NOMO-1 treated with DMSO at 0.1 percent for 48 hours (cell line): ENCODE results near the gene MAGI2.

Source experiments
- DNase-seq: peaks from one replicate; lab custom pipeline; 2025; ENCODE audit not compliant: unreplicated experiment; lab: John Stamatoyannopoulos, UW

Gene MAGI2

DNA sequence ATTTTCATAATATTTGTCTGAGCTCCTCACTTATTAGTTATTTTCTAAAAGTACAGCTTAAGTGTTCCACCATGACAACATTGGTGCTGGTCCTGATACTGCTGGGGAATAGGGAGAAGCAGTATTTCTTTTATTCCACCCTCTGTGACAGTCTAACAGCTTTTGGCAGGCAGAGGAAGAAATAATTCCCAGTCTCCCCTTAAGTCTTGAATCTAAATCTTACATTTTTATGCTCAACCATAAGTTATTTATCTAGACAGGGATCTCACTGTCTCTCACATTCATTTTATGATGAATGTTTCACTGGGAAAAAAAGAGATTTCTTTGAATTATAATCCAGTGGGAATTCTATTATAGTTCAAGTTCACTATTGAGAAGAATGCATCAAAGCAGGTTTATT, 71.5 kb downstream of the MAGI2 start:
- DNase-seq: no peak

DNA sequence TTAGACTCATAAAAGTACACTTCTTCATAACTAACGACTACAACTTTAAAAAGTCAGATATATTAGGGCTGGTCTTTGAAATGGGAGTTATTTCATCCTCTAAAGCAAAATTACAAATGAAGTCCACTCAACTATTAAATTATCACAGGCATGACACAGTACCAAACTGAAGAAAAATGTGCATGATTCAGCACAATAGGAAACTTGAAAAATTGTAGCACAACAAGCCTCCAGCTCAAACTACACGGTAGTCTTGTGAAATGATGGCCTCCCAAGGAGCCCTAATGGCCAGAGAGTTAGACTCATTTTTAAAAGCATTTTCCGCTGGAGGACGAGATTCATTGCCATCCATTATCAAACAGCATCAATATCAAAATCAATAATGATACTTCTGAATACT, 76.4 kb downstream of the MAGI2 start:
- no peak for DNase-seq

DNA sequence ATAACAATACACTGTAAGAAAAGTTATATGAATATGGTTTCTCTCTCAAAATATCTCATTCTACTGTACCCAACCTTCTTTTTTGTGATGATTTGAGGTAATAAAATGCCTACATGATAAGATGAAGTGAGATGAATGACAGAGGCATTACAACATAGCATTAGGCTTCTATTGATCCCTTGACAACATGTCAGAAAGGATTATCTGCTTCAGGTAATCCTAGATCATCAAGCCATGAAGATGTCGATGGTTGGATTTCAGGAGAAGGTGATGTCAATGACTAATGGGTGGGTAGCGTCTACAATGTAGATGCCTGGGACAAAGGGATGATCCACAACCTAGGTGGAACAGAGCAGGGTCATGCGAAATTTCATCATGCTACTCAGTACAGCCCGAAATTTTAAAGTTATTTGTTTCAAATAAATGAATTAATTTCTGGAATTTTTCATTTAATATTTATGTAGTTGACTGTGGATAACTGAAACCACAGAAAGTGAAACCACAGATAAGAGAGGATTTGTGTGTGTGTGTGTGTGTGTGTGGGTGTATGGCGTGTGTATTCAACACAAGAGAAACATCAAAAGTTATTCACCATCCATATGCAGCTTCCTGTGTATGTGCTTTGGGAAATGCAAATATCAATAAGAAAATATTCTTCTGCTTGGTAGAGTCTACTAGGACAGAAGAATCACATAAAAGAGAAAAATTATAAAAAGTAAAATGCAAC, 77.0 kb downstream of the MAGI2 start:
- DNase-seq: no peak

DNA sequence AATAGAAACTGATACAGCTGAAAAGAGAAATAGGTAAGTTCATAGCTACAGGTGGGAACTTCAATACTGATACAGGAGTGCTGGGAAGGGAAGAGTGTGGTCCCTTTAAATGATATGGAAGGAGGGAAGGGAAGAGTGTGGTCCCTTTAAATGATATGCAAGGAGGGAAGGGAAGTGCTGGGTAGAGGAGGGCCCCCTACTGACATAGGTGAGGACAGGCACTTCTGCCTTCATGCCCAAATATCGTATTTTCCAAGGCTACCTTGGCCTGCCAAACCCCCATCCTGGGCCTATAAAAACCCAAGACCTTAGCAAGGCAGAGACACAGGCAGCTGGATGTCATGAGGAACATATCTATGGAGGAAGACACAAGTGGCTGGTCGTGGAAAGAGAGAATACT, 92.3 kb downstream of the MAGI2 start:
- DNase-seq: no peak

DNA sequence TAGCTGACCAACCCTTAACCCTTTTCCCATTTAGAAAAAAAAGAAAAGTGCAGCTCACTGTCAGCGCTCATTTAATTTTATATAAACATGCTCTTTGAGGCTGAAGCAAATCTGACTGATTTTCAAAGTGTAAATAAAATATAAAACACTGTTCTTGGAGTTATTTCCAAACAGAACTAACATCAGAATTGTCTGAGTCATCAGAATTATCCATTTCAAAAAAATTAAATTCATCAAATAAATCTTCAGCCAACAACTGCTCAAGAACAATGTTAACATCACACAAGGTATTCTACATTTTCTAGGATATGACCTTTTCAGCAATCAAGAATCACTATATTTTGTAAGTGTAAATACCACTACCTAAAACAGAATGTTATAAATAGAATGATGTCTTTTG, 93.6 kb downstream of the MAGI2 start:
- DNase-seq: no peak

DNA sequence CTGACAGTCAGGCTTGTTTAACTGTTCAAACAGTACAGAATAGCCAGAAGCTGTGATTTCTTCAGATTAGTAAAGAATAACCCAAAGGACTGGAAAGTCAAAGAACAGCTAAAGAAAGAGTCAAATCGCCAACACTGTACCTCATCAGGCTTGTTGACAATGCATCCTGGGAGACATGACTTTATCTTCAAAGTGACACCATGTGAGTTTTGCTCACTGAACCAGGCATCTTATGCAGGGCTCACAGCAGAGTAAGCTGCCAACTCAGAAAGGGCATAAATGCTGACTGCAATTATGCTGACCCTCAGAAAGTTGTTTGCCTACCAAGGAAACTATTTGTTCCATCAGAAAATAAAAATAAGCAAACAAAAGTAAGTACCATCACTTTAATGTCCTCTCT, 96.4 kb downstream of the MAGI2 start:
- DNase-seq: no peak

DNA sequence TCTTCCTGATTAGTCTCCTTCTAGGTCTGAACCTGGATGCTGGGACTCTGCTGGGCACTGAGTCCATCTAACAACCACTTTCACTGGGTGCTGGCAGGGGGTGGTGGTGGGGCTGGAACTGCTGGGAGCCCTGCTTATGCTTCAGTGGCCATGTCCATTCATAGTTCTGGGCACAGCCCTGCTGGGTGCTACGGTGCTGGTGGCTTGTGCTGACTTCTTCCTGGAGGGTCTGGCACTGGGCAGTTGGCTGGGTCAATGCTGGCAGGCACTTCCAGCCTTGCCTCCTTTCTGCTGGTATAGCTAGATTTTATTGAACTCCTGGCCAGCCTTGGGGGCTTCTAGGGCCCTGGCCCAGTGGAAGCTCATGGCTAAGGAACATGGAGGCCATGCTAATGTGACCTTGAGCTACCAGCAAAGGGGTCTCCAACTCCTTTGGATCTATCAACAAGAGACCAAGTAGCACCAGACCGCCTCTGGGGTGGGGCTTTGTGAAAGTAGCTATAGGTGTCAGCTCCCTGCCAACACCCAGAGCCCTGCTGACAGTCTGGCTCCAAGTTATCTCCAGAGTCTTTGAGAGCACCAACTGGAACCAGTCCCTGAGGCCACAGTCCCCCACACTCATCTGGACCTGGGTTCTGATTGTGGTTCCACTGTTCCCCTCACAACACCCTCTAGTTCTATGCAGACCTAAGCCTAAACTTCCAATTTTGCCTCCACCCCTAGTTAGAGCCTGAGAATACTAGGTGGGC, 99.6 kb downstream of the MAGI2 start:
- no peak for DNase-seq

DNA sequence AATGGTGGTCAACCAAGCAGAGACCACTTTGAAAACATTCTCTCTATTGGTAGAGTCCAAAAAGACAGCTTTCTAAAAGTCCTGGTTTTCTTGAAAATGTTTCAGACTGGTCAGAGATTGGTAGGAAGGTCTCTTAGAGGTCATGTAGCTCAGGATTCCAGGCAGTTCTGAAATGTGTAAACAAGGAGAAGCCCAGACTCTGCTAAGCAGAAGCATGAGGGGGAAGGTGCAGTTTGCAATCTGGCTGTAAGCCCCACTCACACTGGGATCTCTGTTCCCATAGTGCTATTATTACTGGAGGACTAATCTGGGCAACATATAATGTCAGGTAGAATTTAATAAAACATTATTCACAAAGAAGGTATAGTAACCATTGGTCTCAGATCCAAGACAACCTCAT, 101.1 kb downstream of the MAGI2 start:
- DNase-seq: no peak

DNA sequence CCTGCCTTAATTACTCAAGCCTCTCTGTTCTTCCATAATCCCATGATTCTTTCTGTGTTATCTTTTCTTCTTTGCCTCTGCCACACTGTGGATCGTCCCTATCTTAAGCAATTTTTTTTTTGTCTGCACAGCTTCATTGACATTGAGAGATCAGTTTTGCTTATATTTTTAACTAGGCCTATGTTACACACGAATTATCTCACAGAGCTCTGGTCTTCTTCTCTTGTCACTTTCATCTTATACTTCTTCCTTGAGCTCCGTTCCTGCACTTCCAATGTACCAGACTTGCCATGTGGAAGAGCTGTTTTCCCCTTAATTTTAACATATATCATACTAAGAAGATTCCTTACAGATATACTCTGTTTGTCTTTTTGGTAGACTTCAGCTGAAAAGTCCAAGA, 106.1 kb downstream of the MAGI2 start:
- DNase-seq: no peak

DNA sequence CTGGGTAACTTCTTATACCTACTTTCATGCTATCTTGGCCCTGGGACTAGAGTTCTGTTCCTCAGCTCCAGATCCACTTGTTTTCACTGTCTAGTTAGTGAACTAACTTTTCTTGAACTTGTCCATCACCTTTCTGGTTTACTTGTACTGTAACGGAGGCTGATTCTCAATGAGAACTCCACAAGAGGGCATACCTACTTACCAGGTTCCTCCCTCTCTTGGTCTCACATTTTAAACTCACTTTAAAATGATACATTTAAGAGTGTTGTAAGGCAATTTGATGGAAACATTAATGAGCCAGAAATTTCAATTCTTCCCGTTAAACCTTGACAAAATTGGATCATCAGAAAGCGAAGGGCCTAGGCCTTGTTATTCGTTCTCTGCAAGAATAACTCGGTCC, 111.6 kb downstream of the MAGI2 start:
- DNase-seq: no peak

DNA sequence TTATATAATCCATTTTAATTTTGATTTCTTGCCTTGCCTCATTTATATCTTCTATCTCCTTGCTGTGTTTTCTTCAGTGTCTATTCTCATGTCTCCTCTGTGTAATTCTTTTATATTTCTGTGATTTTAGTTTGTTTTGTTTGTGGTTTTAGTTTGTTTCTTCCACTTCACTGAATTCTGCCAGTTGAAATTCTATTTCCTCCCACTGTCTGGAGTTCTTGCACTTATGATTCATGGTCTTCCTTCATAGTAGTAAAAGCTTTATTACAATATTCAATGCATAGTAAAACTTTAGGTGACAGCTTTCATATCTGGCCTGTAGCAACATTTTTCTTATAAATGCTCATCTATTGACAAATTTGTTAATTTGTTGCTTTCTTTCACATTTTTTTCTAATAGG, 113.3 kb downstream of the MAGI2 start:
- DNase-seq: no peak

DNA sequence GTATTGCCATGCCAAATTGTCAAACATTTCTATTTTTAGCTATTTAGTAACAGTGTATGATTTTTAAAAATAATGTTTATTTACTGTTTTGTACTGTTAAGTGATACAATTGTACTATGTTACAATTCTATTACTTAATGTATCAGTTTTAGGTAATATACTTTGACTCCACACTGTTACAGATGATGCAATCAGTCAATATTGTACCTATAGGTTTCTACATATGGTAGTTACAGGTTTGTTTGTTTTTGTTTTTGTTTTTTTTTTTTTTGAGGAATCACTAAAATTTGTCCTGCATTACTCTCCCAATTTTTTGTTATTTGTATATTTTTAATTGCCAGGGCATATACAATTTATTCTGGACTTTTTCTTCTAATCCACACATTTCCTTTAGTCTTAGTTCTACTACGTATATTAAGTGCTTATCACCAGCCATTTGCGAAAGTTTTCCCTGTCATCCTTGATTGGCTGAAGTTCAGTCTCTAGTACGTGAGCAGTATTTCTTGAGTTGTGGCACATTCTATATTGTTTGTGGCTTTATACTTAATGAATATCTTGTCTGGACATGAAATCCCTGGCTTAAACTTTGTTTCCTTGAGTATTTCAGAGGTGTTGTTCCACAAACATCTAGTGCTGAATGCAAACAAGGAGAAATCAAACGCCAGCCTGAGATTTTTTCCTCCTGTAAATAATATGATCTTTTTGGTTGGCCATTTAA, 114.1 kb downstream of the MAGI2 start:
- no peak for DNase-seq

DNA sequence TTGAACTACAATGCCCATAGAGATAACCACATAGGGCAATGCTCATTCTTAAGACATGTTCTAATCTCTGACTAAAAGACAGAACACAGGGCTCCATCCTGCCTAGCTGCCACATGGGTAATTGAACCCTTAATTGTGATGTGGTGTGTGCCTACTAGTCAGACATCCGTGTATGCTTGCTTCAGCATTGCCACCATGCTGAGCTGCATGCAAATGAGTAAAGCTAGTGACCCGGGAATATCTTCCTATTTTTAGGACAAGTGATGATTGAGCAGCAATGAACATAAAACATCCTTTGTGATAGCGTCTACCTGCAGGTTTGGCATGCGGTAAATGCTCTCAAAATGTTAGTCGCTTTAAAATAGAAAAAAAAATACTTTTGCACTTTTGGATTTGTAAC, 115.8 kb downstream of the MAGI2 start:
- no peak for DNase-seq

DNA sequence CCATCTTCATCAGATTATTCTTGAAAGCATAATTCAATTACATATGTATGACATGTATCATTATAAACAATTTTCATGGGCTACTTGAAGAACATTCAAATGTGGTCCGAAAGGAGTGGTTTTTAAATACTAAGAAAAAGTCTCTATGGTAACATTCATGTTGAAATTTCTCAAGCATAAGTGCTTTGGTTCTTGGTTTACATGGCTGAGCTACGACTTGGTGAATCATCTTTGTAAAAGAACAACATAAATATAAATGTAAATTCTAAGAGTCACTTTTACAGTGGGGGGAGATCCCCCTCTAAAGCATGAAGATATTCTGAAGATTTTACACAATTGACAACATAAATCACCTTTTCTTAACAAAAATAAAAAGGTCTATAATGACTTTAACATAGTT, 118.6 kb downstream of the MAGI2 start:
- DNase-seq: no peak

DNA sequence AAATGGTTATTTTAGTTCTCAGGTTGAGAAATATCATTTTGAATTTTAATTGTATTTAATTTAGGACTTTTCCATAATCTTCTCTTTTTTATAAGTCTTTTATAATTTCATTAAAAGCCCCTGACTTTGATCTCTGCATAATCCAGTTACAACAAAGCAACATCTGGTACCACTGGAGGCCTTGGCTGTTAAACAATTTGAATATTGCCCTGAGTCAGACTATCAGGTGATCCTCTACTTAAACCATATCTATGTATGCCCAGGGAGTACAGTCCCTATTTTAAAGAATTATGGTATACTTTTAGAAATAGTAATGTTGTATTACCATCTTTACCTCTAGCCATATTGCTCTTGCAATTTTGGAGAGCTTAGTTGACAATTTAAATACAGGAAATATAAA, 119.1 kb downstream of the MAGI2 start:
- DNase-seq: no peak

DNA sequence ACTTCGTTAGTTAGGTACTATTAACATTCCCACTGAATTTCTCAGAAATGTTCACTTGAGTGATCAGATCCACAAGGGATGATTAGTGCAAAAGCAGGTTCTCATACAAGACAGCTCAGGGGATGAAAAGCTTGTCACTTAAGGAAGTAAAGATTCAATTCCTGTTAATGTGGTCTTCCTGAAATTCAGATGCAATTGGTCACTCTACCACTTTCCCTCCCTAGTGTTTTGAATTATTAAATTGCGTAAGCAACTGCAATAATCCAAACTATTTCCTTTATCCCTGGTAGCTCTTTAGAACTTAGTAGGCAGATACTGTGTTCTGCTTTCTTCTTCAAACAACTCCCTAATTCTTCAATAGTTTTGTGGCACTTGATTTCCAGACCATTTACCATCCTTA, 121.4 kb downstream of the MAGI2 start:
- no peak for DNase-seq

DNA sequence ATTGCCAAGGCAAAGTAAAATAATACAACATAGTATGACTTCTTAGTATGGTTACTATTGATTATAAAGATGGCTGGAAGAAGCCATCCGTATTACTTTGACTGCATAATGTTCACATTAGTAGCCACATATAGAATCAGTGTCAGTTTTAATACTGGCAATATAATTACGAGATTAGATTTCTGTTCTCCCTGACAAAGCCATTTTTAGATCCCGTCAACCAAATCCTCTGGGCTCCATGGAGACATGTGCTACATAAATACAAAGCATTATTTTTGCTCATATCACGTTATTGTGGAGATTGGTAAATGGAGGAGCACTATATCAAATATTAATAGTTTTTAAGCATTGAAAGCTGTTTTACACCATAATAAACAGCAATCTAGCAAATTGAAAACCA, 124.0 kb downstream of the MAGI2 start:
- no peak for DNase-seq

DNA sequence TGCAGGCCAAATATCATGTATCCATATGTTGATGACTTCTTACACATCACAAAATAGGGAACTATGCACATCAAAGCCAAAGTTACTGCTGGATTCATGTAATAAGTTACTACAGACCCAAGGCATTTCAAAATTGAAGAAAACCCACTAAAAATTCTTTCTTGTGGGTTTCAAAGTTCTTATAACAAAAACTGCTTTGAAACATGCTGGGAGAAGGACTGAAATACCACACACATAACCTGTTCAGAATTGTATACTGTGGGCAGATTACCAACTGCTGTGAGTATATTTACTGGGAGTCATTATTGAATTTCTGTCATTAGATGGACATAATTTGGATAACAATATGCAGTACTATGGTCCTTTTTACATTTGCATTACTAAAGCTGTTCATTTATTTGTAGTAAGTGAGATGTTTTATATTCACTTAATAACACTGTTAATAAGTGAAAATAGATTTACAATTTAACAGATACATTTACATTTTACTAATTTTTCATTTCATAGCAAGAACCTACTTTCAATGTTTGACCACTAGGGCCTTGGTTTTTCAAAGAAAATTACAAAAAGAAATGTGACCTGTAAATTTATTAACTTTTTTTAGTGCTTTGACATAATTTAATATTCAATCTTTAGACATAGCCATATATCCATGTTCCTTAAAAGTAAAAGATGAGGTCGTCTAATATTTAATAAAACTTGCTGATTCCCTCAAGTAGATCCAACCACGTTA, 132.6 kb downstream of the MAGI2 start:
- DNase-seq: no peak

DNA sequence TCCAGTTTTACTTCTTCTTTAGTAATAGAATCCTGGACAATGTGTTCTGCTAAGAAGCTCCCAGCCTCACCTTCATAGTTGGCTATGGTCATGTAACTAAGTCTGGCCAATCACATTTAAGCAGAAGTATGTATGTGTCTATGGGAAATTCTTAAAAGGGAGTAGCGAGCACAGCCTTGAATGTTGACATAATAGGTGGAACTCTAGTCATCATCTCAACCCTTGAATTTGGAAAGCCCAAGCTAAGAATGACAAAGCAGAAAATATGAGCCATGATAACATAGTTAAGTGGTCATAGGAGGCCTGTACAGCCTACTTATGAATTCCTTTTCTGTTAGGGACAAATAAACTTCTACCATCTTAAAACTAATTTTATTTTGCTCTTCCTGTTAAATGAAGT, 134.1 kb downstream of the MAGI2 start:
- DNase-seq: no peak

DNA sequence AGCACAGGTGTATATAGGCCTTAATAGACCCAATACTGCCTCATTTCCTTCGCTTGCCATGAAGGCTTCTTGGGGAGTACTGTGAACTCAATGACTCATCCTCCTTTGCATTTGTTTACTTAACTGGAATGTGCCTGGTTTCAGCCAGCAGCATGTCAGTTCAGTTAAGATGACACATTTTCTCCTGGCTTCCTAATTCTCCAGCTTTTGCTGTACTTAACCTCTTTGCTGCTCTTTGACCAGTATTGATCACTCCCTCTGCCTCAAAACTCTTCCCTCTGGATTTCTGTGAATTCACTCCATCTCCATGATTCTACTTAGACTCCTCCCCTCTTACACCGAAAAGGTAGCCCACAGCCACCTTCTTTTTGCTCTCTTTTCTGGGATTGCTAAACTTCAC, 135.7 kb downstream of the MAGI2 start:
- no peak for DNase-seq

DNA sequence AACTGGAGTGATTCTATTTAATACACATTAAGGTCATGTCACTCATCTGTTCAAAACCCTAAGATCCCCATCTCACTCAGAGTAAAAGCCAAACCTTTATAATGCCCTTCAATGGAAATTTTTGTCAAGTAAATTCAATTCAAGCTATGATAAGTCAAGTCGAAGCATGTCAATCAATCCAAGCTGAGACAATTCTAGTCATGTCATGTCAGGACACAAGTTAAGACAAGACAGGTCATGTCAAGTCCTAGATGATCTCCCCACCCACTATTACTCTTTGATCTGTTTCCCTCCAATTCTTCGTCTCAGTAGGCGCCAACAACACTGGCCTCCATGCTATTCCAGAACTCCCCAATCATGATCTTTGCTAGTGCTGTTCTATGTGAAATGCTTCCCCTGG, 141.4 kb downstream of the MAGI2 start:
- no peak for DNase-seq

DNA sequence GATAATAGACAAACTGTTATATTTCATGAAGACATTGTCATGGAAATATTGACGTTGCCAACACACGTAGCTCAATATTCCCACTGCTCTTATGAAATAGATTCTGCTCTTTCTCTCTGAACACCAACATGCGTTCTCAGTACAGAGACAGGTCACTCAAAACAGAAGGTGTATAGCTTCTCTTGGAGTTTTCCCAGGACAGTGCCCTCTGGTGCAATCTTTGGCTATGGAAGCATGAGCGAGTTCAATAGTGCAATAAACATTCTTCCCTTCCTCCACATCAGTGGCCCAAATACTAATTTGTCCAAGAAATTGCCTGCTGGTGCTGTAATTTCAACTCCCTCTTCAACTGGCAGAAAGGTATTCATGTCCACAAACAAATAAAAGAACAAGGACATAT, 145.3 kb downstream of the MAGI2 start:
- DNase-seq: no peak
